SK-N-SH (cell line): ENCODE data around the gene NR2E3. TPM values are rescaled to one million over a fixed set of nuclear protein-coding genes. Genes with fewer than 3 reads are reported as not detected.
A peak's percentile ranks its signal among the peaks of the same experiment; 100 is the strongest.

Source experiments
- CTCF ChIA-PET: fragments of 300-600, 350-600 bp; formaldehyde crosslinking; extraction: SDS; loops from one replicate; lab custom pipeline; 2021; lab: Yijun Ruan, JAX
- POLR2A ChIA-PET: fragments of 350-600 bp; sonication (Branson Sonifier 250); formaldehyde crosslinking; extraction: SDS; loops from one replicate; lab custom pipeline; 2020; ENCODE audit warnings: antibody characterized with exemption, inconsistent platforms; lab: Yijun Ruan, JAX
- DNase-seq: peaks from one replicate; pipeline ENCODE4 v3.0.0; 2012
- H2AFZ ChIP-seq: fragments of 200-600 bp; sonication (generic); 2 replicates; pipeline ENCODE4 v1.8.1; 2016; ENCODE audit warnings: antibody characterized with exemption, mild to moderate bottlenecking, low read depth
- H3F3A ChIP-seq: fragments of 200-600 bp; sonication (generic); replicated peaks from 2 replicates; pipeline ENCODE3; 2016; ENCODE audit warnings: antibody characterized with exemption, mild to moderate bottlenecking; ENCODE audit not compliant: insufficient read depth
- H3K27ac ChIP-seq, 2 experiments: fragments of 200-500 bp in 1 of 2; fragments of 200-600 bp in 1 of 2; sonication (Bioruptor generic) in 1 of 2; sonication (generic), shearing (Covaris generic) in 1 of 2; 2 replicates each; pipeline versions ENCODE4 v1.5.1 to v1.6.1; 2014 to 2016; ENCODE audit warnings: low read depth in 2 of 2, inconsistent platforms in 1 of 2, low read length in 1 of 2, mild to moderate bottlenecking in 1 of 2, mixed read lengths in 1 of 2
- H3K27me3 ChIP-seq: fragments of 200-600 bp; sonication (generic), shearing (Covaris generic); 2 replicates; pipeline ENCODE4 v1.6.1; 2016; ENCODE audit warnings: mixed run types; ENCODE audit not compliant: insufficient read depth
- H3K36me3 ChIP-seq, 2 experiments: fragments of 200-500 bp in 1 of 2; fragments of 200-600 bp in 1 of 2; sonication (Bioruptor generic) in 1 of 2; sonication (generic) in 1 of 2; replicated peaks in 1 of 2; 2 replicates each; pipeline versions ENCODE3 to v1.5.1; 2014 to 2016; ENCODE audit warnings: low read length in 1 of 2, mild to moderate bottlenecking in 1 of 2; ENCODE audit not compliant: insufficient read depth in 2 of 2, control insufficient read depth in 1 of 2
- H3K4me1 ChIP-seq, 2 experiments: fragments of 200-500 bp in 1 of 2; fragments of 200-600 bp in 1 of 2; sonication (Bioruptor generic) in 1 of 2; sonication (generic), shearing (Covaris generic) in 1 of 2; 2 replicates each; pipeline versions ENCODE4 v1.5.1 to v1.6.1; 2014 to 2016; ENCODE audit warnings: low read depth in 1 of 2, low read length in 1 of 2, mixed run types in 1 of 2; ENCODE audit not compliant: insufficient read depth in 2 of 2, control insufficient read depth in 1 of 2
- H3K4me2 ChIP-seq: fragments of 200-600 bp; sonication (generic), shearing (Covaris generic); 2 replicates; pipeline ENCODE4 v1.6.1; 2017; ENCODE audit warnings: mixed run types
- H3K4me3 ChIP-seq, 2 experiments: fragments of 200-500 bp in 1 of 2; fragments of 200-600 bp in 1 of 2; sonication (Bioruptor generic) in 1 of 2; sonication (generic), shearing (Covaris generic) in 1 of 2; 2 replicates each; pipeline versions ENCODE4 v1.5.1 to v1.8.1; 2014 to 2016; ENCODE audit warnings: low read depth in 2 of 2, inconsistent platforms in 1 of 2, low read length in 1 of 2, mild to moderate bottlenecking in 1 of 2, mixed read lengths in 1 of 2, moderate library complexity in 1 of 2
- H3K79me2 ChIP-seq: fragments of 200-600 bp; sonication (generic); 2 replicates; pipeline ENCODE4 v1.8.1; 2017; ENCODE audit warnings: mild to moderate bottlenecking; ENCODE audit not compliant: insufficient read depth
- H3K9ac ChIP-seq: fragments of 200-600 bp; sonication (generic); 2 replicates; pipeline ENCODE4 v1.6.1; 2017; ENCODE audit warnings: mixed run types
- H3K9me2 ChIP-seq: fragments of 200-600 bp; sonication (generic); 2 replicates; pipeline ENCODE4 v1.6.1; 2017; ENCODE audit warnings: mixed run types
- H3K9me3 ChIP-seq: fragments of 200-600 bp; sonication (generic); 2 replicates; pipeline ENCODE4 v1.6.1; 2017; ENCODE audit warnings: mixed run types, mild to moderate bottlenecking, moderate library complexity
- H4K20me1 ChIP-seq: fragments of 200-600 bp; sonication (generic); 2 replicates; pipeline ENCODE4 v1.6.1; 2017; ENCODE audit warnings: mild to moderate bottlenecking, mixed run types; ENCODE audit not compliant: insufficient read depth
- CHD2 ChIP-seq: fragments of 150-350 bp; IDR thresholded peaks from 2 replicates; pipeline ENCODE4 v1.6.1; 2018; ENCODE audit warnings: low read length; ENCODE audit not compliant: partially characterized antibody
- FOSL2 ChIP-seq: IDR thresholded peaks from 2 replicates; pipeline ENCODE4 v1.4.0; 2012; ENCODE audit warnings: low read depth, mild to moderate bottlenecking, moderate library complexity, borderline replicate concordance
- FOXJ3 ChIP-seq: sonication (generic); formaldehyde crosslinking; IDR thresholded peaks from 2 replicates; pipeline ENCODE4 v1.5.1; 2020; ENCODE audit warnings: mild to moderate bottlenecking, missing genetic modification reagents
- FOXM1 ChIP-seq: IDR thresholded peaks from 2 replicates; pipeline ENCODE4 v1.4.0; 2012; ENCODE audit warnings: low read depth, mild to moderate bottlenecking
- GATA2 ChIP-seq: sonication (generic); formaldehyde crosslinking; IDR thresholded peaks from 2 replicates; pipeline ENCODE4 v1.5.0; 2020; ENCODE audit warnings: mild to moderate bottlenecking, missing genetic modification reagents
- JUND ChIP-seq: IDR thresholded peaks from 2 replicates; pipeline ENCODE4 v1.4.0; 2012
- MAX ChIP-seq: IDR thresholded peaks from 2 replicates; pipeline ENCODE4 v1.4.0; 2012; ENCODE audit warnings: low read depth
- NRF1 ChIP-seq: IDR thresholded peaks from 2 replicates; pipeline ENCODE4 v1.6.1; 2012; ENCODE audit warnings: low read depth, mild to moderate bottlenecking, low read length
- PBX3 ChIP-seq: IDR thresholded peaks from 2 replicates; pipeline ENCODE4; 2012
- RAD21 ChIP-seq: IDR thresholded peaks from 2 replicates; pipeline ENCODE4 v1.6.1; 2012; ENCODE audit warnings: mild to moderate bottlenecking, low read length
- RCOR1 ChIP-seq: fragments of 150-350 bp; IDR thresholded peaks from 2 replicates; pipeline ENCODE4 v1.6.1; 2017; ENCODE audit warnings: antibody characterized with exemption, low read length
- REST ChIP-seq: IDR thresholded peaks from 2 replicates; pipeline ENCODE4 v1.6.1; 2012; ENCODE audit warnings: mild to moderate bottlenecking, low read depth, low read length, moderate library complexity
- RFX5 ChIP-seq: IDR thresholded peaks from 2 replicates; pipeline ENCODE4 v1.6.1; 2012; ENCODE audit warnings: mild to moderate bottlenecking, improper control_type of control experiment, low read length
- SIN3A ChIP-seq: IDR thresholded peaks from 2 replicates; pipeline ENCODE4 v1.6.1; 2012; ENCODE audit warnings: low read depth, mild to moderate bottlenecking, low read length, moderate library complexity, borderline replicate concordance
- SMC3 ChIP-seq: IDR thresholded peaks from 2 replicates; pipeline ENCODE4 v1.6.1; 2012; ENCODE audit warnings: low read depth, low read length, improper control_type of control experiment
- TCF12 ChIP-seq: IDR thresholded peaks from 2 replicates; pipeline ENCODE4 v1.4.0; 2012
- USF1 ChIP-seq: IDR thresholded peaks from 2 replicates; pipeline ENCODE4 v1.4.0; 2012; ENCODE audit warnings: low read depth, borderline replicate concordance
- YY1 ChIP-seq: IDR thresholded peaks from 2 replicates; pipeline ENCODE4 v1.4.0; 2012; ENCODE audit warnings: low read depth, mild to moderate bottlenecking
- ZBTB33 ChIP-seq: IDR thresholded peaks from 2 replicates; pipeline ENCODE4 v1.4.0; 2012; ENCODE audit warnings: low read depth, borderline replicate concordance
- WGBS: methylation state at CpG from one replicate; pipeline ENCODE4 v1.1.6; 2017; ENCODE audit warnings: low lambda C conversion rate; 5-methylcytosine and 5-hydroxymethylcytosine counted together
- polyA plus RNA-seq, 3 experiments: library from polyadenylated mRNA; depleted of rRNA; stranded (reverse); fragments of >200 nt; gene quantifications; 2 replicates each; pipeline ENCODE4 v1.2.3, GENCODE V29; 2012

The NR2E3 gene
- 0.16 and 0.18 TPM in 2 replicates for polyA plus RNA-seq (2012; rRNA removed)
- 0.05 TPM in 2 replicates for polyA plus RNA-seq (2012; cell fraction: cytosol; rRNA removed)
- 1.3 and 1.4 TPM in 2 replicates for polyA plus RNA-seq (2012; cell fraction: nucleus; rRNA removed)

- TF ChIP-seq RFX5 (no peak), CHD2 (no peak), JUND (no peak), SMC3 (no peak)
- no peaks in the 10 kb centered on the region for H3F3A ChIP-seq
- no peaks in the 10 kb centered on the region for H3K9me3 ChIP-seq
- no peaks in the 10 kb centered on the region for H3K36me3 ChIP-seq
- CTCF ChIA-PET: interaction anchor here (1.0 to 4.1 kb wide), 2 partner anchors 27 to 346 kb away, joined by 3 to 15 read pairs; no protein-coding TSS in a partner anchor
- H2AFZ ChIP-seq: no peak within 1 kb of the TSS
- no peak within 1 kb of the TSS for H3K9ac ChIP-seq
- H3K4me2 ChIP-seq: no peak within 1 kb of the TSS
- no peak within 1 kb of the TSS for H3K27ac ChIP-seq
- no peaks in the 10 kb centered on the region for H3K27me3 ChIP-seq
- H3K9me2 ChIP-seq: no peaks in the 10 kb centered on the region
- WGBS: 92% methylated on average over 14 of the region's 16 CpGs
- H3K79me2 ChIP-seq: no peaks in the 10 kb centered on the region
- POLR2A ChIA-PET: no interaction called here
- no peak within 1 kb of the TSS for H3K4me3 ChIP-seq
- DNase-seq: peak; percentile 20
- H4K20me1 ChIP-seq: no peaks in the 10 kb centered on the region
- peaks cover 18 to 21% of the 10 kb centered on the region in 2 experiments; a peak in 3 of 4 replicates for H3K4me1 ChIP-seq
These were observed at the start of gene NR2E3 for GRCh38 chr15:71810256-71811035. Gene NR2E3 (plus strand): TSS chr15:71810554. CDS start chr15:71810744, 190 bp downstream.

GRCh38 chr15:71760852-71761251 lies 49.5 kb upstream of the NR2E3 start:
- Histone ChIP-seq H3K79me2 (no peaks in the 10 kb centered on the region), H3K9me3 (peaks cover 17% of the 10 kb centered on the region), H2AFZ (no peak overlapping the region), H3F3A (peaks cover 17% of the 10 kb centered on the region), H3K9me2 (no peaks in the 10 kb centered on the region), H3K27ac (peak overlapping the region; percentile 19 to 59; a peak in 3 of 4 replicates), H4K20me1 (no peaks in the 10 kb centered on the region), H3K4me1 (no peaks in the 10 kb centered on the region; a peak in 2 of 4 replicates), H3K27me3 (no peaks in the 10 kb centered on the region), H3K4me2 (no peak overlapping the region), H3K36me3 (peaks cover 9 to 30% of the 10 kb centered on the region in 2 experiments), H3K4me3 (no peak overlapping the region), H3K9ac (no peak overlapping the region)
- CTCF ChIA-PET: interaction anchor here (0.8 to 1.8 kb wide), 2 partner anchors 20 to 30 kb away, joined by 3 to 6 read pairs; no protein-coding TSS in a partner anchor
- POLR2A ChIA-PET: no interaction called here
- TF ChIP-seq GATA2: no peak
- TF ChIP-seq JUND: no peak
- no peak for TF ChIP-seq TCF12
- TF ChIP-seq FOXJ3 (CRISPR knock-in tag): no peak
- TF ChIP-seq SIN3A: no peak
- no peak for TF ChIP-seq PBX3
- no peak for TF ChIP-seq RAD21
- TF ChIP-seq CHD2: no peak
- TF ChIP-seq FOSL2: no peak
- TF ChIP-seq MAX: no peak
- TF ChIP-seq RFX5: no peak
- TF ChIP-seq FOXM1: no peak
- TF ChIP-seq NRF1: no peak
- no peak for TF ChIP-seq RCOR1
- no peak for TF ChIP-seq SMC3
- no peak for TF ChIP-seq YY1
- no peak for TF ChIP-seq REST
- TF ChIP-seq ZBTB33: no peak
- no peak for TF ChIP-seq USF1
- whole genome bisulfite sequencing: 59% methylated on average over 1 of the region's 1 CpG
- DNase-seq: no peak
